Measurements from ENCODE around the gene CLCNKB.
A peak's percentile ranks its signal among the peaks of the same experiment; 100 is the strongest.
"Not testable (repeated sequence)": the region's sequence is repeated elsewhere in the genome, so short reads cannot be mapped to it uniquely, and the experiment has no call there.

CLCNKB gene

GRCh38 chr1:16029288-16029687, 14.3 kb upstream of the CLCNKB start:
- no peak for DNase-seq (ENCODE audit: low read depth in 2 of 2, low spot score in 1 of 2)

- DNase-seq (ENCODE audit: low read depth in 2 of 2, low spot score in 1 of 2): no peak
Measured at GRCh38 chr1:16031551-16031950, 12.0 kb upstream of the CLCNKB start.

GRCh38 chr1:16032388-16033102, 11.0 kb upstream of the CLCNKB start:
- no peak for DNase-seq (ENCODE audit: low read depth in 2 of 2, low spot score in 1 of 2)

- not testable (repeated sequence) for DNase-seq (ENCODE audit: low read depth in 2 of 2, low spot score in 1 of 2)
Measured at GRCh38 chr1:16033103-16033632, 10.4 kb upstream of the CLCNKB start.

- not testable (repeated sequence) for DNase-seq (ENCODE audit: low read depth in 2 of 2, low spot score in 1 of 2)
Measured at GRCh38 chr1:16036461-16036860, 7.1 kb upstream of the CLCNKB start.

- no peak for DNase-seq (ENCODE audit: low read depth in 2 of 2, low spot score in 1 of 2)
Measured at GRCh38 chr1:16038620-16038912, 5.0 kb upstream of the CLCNKB start.

- DNase-seq (ENCODE audit: low read depth in 2 of 2, low spot score in 1 of 2): not testable (repeated sequence)
Measured at GRCh38 chr1:16039871-16040270, 3.7 kb upstream of the CLCNKB start.

GRCh38 chr1:16041200-16041599, 2.4 kb upstream of the CLCNKB start:
- no peak for DNase-seq (ENCODE audit: low read depth in 2 of 2, low spot score in 1 of 2)

GRCh38 chr1:16042096-16042495, 1.5 kb upstream of the CLCNKB start:
- DNase-seq (ENCODE audit: low read depth in 2 of 2, low spot score in 1 of 2): no peak

GRCh38 chr1:16042654-16043053, 928 bp upstream of the CLCNKB start:
- DNase-seq (ENCODE audit: low read depth in 2 of 2, low spot score in 1 of 2): not testable (repeated sequence)

- no peak for DNase-seq (ENCODE audit: low read depth in 2 of 2, low spot score in 1 of 2)
Measured at GRCh38 chr1:16043950-16044349, 368 bp downstream of the CLCNKB start.

- DNase-seq (ENCODE audit: low read depth in 2 of 2, low spot score in 1 of 2): no peak
Measured at GRCh38 chr1:16046842-16047241, 3.3 kb downstream of the CLCNKB start.

- DNase-seq (ENCODE audit: low read depth in 2 of 2, low spot score in 1 of 2): no peak
Measured at GRCh38 chr1:16047791-16048475, 4.4 kb downstream of the CLCNKB start.

- DNase-seq (ENCODE audit: low read depth in 2 of 2, low spot score in 1 of 2): peak in 1 of 2 donors; percentile 4
Measured at GRCh38 chr1:16048573-16049189, 5.1 kb downstream of the CLCNKB start.

- no peak for DNase-seq (ENCODE audit: low read depth in 2 of 2, low spot score in 1 of 2)
Measured at GRCh38 chr1:16050328-16050727, 6.7 kb downstream of the CLCNKB start.

- no peak for DNase-seq (ENCODE audit: low read depth in 2 of 2, low spot score in 1 of 2)
Measured at GRCh38 chr1:16051039-16051438, 7.5 kb downstream of the CLCNKB start.

- not testable (repeated sequence) for DNase-seq (ENCODE audit: low read depth in 2 of 2, low spot score in 1 of 2)
Measured at GRCh38 chr1:16051949-16052348, 8.4 kb downstream of the CLCNKB start.

- no peak for DNase-seq (ENCODE audit: low read depth in 2 of 2, low spot score in 1 of 2)
Measured at GRCh38 chr1:16053781-16054502, 10.4 kb downstream of the CLCNKB start.

GRCh38 chr1:16054598-16055540, 11.3 kb downstream of the CLCNKB start:
- no peak for DNase-seq (ENCODE audit: low read depth in 2 of 2, low spot score in 1 of 2)

All from stimulated activated CD8-positive, alpha-beta memory T cell treated with anti-CD3 and anti-CD28 coated beads, Interleukin-4, amount 100 ng/mL, for 1 hour (primary cell).